Activated naive CD4-positive, alpha-beta T cell treated with anti-CD3 and anti-CD28 coated beads for 36 hours (primary cell): ENCODE measurements around the gene UMAD1. TPM values are rescaled to one million over a fixed set of nuclear protein-coding genes. Genes with fewer than 3 reads are reported as not detected.

ENCODE experiments used
- CTCF ChIA-PET: fragments of 350-600 bp; sonication (Branson Sonifier 250); formaldehyde crosslinking; loops from one replicate; lab custom pipeline; 2021; ENCODE audit warnings: antibody characterized with exemption; lab: Charles Lee
- DNase-seq: peaks from one replicate; pipeline ENCODE4 v3.0.0-alpha.2; 2020
- H3K27ac Mint-ChIP-seq: one replicate; pipeline ENCODE4 v1.8.0; 2021; ENCODE audit warnings: mild to moderate bottlenecking, mixed read lengths
- H3K27me3 Mint-ChIP-seq: one replicate; pipeline ENCODE4 v1.8.0; 2021; ENCODE audit warnings: low read depth, mixed read lengths
- H3K36me3 Mint-ChIP-seq: one replicate; pipeline ENCODE4 v1.8.0; 2021; ENCODE audit warnings: low read depth, mixed read lengths
- H3K4me1 Mint-ChIP-seq: one replicate; pipeline ENCODE4 v1.8.0; 2021; ENCODE audit warnings: low read depth, mixed read lengths
- H3K4me3 Mint-ChIP-seq: one replicate; pipeline ENCODE4 v1.8.0; 2021; ENCODE audit warnings: mild to moderate bottlenecking, moderate library complexity, mixed read lengths
- H3K9me3 Mint-ChIP-seq: one replicate; pipeline ENCODE4 v1.8.0; 2021; ENCODE audit warnings: mixed read lengths
- intact Hi-C: fragments of 100-400 bp; cut with micrococcal nuclease; formaldehyde crosslinking; loops from one replicate; pipeline ENCODE4 v1.15.1; 2023
- total RNA-seq, 2 experiments: library from RNA; stranded (reverse); gene quantifications; one replicate each; pipeline ENCODE4 v1.2.3, GENCODE V29; 2021

UMAD1 gene
- total RNA-seq, 2 experiments from 2014 or later: 13.8 to 14.3 TPM

DNA sequence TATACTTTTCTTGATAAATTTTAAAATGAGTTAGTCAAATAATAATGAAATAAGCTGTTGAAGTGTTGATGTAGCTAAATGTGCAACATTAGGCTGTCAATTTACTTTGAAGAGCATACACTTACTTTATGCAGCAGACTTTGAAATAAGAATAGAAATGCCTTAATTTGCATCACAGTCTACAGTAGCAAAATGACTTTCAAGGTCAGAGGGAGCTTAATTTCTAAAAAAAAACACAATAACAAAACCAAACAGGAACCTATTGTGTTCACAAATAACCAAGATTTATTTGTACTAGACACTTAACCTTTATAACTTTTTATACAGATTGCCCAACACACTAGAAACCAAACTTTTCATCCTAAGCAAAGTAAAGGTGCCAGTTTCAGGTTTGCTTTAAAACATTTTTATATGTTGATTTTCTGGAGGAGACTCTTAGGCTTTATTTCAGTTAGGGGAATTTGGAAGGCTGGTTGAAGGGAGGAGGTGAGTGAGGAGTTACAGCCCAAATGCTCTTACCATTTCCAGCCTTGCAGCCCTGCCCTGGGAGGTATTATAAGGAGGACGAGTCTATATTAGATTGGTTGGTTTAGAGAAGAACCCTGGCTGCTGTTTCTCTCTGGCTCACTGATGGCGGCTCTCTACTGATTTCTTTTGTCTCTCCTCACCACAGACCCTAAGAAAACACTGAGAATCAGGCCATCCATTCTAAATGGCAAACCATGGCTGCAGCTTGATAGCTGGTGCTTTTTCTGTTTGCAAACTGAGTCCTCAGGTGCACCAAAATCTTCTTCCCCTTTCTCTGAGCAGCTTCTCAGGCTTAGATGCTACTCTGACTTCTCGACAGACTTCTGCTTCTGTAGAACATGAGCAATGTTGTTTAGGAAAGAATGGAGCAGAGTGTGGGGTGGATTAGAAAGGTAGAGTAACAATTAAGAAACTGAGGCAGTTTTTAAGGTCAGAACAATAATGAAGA, 133.1 kb downstream of the UMAD1 start:
- intact Hi-C loops: loop anchor here (2.0 kb wide), 3 partner anchors 15 to 403 kb away; no protein-coding TSS in a partner anchor
- H3K36me3 Mint-ChIP-seq: no peaks in the 10 kb centered on the region
- H3K9me3 Mint-ChIP-seq: no peaks in the 10 kb centered on the region
- no peak overlapping the region for H3K4me3 Mint-ChIP-seq
- no peaks in the 10 kb centered on the region for H3K27me3 Mint-ChIP-seq
- CTCF ChIA-PET: interaction anchor here (0.6 to 1.8 kb wide), 5 partner anchors 10 to 417 kb away, joined by 3 to 7 read pairs (median 3); no protein-coding TSS in a partner anchor
- no peak for DNase-seq
- peaks cover 28% of the 10 kb centered on the region for H3K4me1 Mint-ChIP-seq
- H3K27ac Mint-ChIP-seq: no peak overlapping the region

DNA sequence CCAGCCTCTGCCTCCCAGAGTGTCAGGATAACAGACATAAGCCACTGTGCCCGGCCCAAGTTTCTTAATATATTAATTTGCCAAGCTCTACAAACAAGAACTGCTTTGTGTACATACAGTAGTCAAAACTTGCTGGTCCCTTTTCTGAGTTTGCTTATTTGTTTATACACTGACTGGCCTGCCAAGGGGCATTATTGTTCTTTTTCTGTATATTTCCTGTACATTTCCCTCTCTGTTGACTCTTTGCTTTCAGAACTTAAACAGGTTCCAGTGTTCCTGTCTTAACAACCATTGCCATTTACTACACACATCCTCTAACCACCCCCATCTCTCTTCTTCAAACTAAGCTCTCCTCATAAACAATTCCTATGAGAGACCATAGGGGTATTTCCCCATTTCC, 139.3 kb downstream of the UMAD1 start:
- CTCF ChIA-PET: no interaction called here
- Mint-ChIP-seq H3K36me3 (peaks cover under 1% of the 10 kb centered on the region), H3K9me3 (no peaks in the 10 kb centered on the region), H3K4me1 (peaks cover 10% of the 10 kb centered on the region), H3K4me3 (no peak overlapping the region), H3K27me3 (no peaks in the 10 kb centered on the region), H3K27ac (no peak overlapping the region)
- no peak for DNase-seq
- intact Hi-C loops: no loop called here

DNA sequence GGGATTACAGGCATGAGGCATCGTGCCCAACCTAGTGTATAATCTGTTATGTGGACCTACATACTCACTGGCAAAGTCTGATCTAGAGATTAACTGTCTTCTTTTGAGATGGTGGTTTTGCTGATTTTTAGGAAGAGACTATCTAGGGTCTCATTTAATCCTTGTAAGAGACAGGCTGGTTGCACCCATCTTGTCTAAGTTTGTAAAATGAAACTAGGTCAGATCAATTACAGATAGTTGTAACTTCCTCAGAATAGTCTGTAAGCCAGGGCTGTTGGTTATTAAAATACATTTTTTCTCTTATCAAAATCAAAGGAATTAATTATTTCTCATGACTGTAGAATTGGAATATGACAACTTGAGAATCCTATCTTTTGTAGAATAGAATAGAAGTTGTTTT, 142.4 kb downstream of the UMAD1 start:
- Mint-ChIP-seq H3K4me3 (no peak overlapping the region), H3K27me3 (no peaks in the 10 kb centered on the region), H3K9me3 (no peaks in the 10 kb centered on the region), H3K36me3 (peaks cover 4% of the 10 kb centered on the region), H3K4me1 (peaks cover 10% of the 10 kb centered on the region), H3K27ac (no peak overlapping the region)
- no peak for DNase-seq
- intact Hi-C loops: no loop called here
- CTCF ChIA-PET: no interaction called here

DNA sequence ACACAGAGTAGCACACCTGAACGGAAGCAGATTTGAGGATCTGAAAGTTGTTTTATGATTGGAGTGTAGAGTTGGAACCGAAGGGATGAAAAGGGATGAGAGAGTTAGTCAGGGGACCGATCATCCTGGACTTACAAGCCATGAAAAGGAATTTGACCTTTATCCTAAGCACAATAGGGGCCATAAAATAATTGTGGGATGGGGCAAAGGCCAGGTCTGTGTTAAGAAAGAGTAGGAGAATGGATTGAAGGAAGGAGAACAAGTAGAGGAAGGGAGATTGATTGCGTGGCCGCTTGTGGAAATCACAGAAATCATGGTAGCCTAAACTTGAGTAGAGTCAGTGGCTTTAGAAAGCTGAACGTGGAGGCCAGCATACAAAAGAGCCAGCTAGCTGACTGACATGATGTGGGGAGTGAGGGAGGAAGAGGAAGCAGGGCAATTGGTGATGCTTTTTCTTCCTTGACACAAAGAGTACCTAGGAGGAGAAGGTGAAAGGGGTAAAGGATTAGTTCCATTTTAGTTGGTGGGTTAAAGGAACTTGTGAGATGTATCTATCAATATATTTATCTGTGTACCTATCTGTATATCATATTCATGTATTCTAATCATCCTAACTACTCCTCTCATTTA, 144.9 kb downstream of the UMAD1 start:
- H3K27me3 Mint-ChIP-seq: no peaks in the 10 kb centered on the region
- peaks cover 11% of the 10 kb centered on the region for H3K4me1 Mint-ChIP-seq
- intact Hi-C loops: no loop called here
- CTCF ChIA-PET: no interaction called here
- H3K36me3 Mint-ChIP-seq: peaks cover 9% of the 10 kb centered on the region
- DNase-seq: no peak
- H3K9me3 Mint-ChIP-seq: no peaks in the 10 kb centered on the region
- no peak overlapping the region for H3K27ac Mint-ChIP-seq
- no peak overlapping the region for H3K4me3 Mint-ChIP-seq

DNA sequence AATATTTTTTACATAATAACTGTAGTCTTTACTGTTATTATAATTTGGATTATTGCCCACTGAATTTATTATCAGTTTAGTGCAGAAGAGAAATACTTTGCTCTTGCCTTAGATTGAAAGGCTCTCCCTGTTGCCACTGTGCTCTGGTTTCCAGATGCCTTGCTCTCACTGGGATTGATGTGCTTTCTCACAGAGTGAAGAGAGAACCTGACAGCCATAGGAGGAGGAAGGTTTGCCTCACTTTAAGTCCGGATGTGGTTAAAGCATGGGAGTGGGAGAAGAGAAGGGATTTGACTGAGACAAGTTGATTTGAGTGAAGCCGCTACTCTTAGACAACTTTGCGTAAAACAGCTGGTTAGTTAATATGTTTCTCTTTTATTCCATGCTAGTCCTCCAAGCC, 146.0 kb downstream of the UMAD1 start:
- Mint-ChIP-seq H3K9me3 (no peaks in the 10 kb centered on the region), H3K4me1 (peaks cover 9% of the 10 kb centered on the region), H3K27me3 (no peaks in the 10 kb centered on the region), H3K36me3 (peaks cover 11% of the 10 kb centered on the region), H3K4me3 (no peak overlapping the region), H3K27ac (no peak overlapping the region)
- DNase-seq: no peak
- intact Hi-C loops: no loop called here
- CTCF ChIA-PET: no interaction called here

DNA sequence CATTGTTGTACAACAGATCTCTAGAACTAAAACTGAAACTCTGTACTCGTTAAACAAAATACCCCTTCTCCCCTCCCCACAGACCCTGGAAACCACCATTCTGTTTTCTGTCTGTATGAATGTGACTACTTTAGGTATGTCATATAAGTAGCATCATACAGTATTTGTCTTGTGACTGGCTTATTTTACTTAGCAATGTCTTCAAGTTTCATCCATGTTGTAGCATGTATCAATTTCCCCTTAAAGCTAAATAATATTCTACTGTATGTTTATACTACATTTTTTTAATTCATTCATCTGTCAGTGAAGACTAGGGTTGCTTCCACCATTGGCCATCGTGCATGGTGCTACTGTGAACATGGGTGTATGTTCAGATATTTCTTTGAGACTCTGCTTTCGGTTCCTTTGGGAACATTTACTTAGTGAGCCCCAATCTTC, 149.0 kb downstream of the UMAD1 start:
- Mint-ChIP-seq H3K27me3 (no peaks in the 10 kb centered on the region), H3K27ac (no peak overlapping the region), H3K36me3 (peaks cover 19% of the 10 kb centered on the region), H3K4me3 (no peak overlapping the region), H3K9me3 (no peaks in the 10 kb centered on the region), H3K4me1 (peaks cover 5% of the 10 kb centered on the region)
- CTCF ChIA-PET: no interaction called here
- intact Hi-C loops: loop anchor here (1.0 to 2.0 kb wide), 2 partner anchors 17 to 179 kb away; partner anchors contain the start of gene GLCCI1
- no peak for DNase-seq

DNA sequence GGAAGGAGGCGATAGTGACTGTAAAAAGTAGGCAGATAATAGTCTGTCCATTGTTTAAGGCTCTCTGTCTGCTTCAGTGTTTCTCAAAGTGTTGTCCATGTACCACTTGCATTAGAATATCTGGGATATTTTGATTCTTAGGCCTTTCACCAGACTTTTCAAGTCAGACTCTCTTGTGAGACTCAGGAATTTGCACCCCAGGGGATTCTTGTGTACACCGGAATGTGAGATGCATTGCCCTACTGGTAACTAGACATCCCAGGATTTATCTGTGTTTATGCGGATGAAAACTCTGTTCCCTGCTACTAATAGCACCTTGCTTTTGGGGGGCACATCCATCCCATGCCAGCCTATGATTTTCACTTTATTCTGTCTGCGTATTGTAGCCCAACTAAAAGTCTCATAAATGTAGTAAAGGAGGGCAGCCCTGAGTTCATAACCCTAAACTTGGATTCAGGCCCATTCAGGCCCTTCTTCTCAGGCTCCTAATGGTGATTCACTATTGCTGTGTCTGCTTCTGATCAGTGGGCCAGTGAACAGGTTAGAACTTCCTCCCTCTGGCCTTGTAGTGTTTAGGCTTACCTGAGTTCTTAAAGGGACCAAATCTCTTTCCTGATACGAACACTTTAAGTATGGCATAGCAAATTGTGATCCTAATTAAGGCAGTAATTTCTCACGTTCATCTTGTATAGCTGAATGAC, 149.6 kb downstream of the UMAD1 start:
- no peak overlapping the region for H3K27ac Mint-ChIP-seq
- peaks cover 5% of the 10 kb centered on the region for H3K4me1 Mint-ChIP-seq
- H3K4me3 Mint-ChIP-seq: no peak overlapping the region

DNA sequence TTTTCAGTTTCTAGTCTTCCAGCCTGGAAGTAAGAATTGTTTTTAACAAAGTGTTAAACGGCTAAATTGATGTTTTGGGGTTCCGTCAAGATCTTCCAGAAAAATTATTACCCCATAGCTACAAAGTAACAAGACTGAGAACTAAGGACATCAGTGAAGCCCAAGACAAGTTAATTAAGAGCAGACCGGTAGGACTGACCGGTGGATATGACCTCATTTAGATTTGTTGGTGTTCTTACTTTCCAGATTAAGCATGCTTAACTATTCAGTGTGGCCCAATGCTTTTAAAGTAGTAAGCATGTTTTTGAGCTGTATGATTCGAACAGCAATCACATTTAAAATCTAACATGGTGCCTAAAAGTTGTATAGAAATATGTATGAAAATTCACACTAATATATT, 151.0 kb downstream of the UMAD1 start:
- H3K4me1 Mint-ChIP-seq: peaks cover 5% of the 10 kb centered on the region
- no peaks in the 10 kb centered on the region for H3K9me3 Mint-ChIP-seq
- H3K27me3 Mint-ChIP-seq: no peaks in the 10 kb centered on the region
- no peak overlapping the region for H3K27ac Mint-ChIP-seq
- H3K36me3 Mint-ChIP-seq: peaks cover 24% of the 10 kb centered on the region
- H3K4me3 Mint-ChIP-seq: no peak overlapping the region
- CTCF ChIA-PET: no interaction called here
- DNase-seq: no peak
- intact Hi-C loops: no loop called here

More for the DNA sequence above, 149.6 kb downstream of the UMAD1 start:
- peaks cover 18% of the 10 kb centered on the region for H3K36me3 Mint-ChIP-seq
- H3K27me3 Mint-ChIP-seq: no peaks in the 10 kb centered on the region
- intact Hi-C loops: no loop called here
- DNase-seq: no peak
- CTCF ChIA-PET: no interaction called here
- no peaks in the 10 kb centered on the region for H3K9me3 Mint-ChIP-seq

DNA sequence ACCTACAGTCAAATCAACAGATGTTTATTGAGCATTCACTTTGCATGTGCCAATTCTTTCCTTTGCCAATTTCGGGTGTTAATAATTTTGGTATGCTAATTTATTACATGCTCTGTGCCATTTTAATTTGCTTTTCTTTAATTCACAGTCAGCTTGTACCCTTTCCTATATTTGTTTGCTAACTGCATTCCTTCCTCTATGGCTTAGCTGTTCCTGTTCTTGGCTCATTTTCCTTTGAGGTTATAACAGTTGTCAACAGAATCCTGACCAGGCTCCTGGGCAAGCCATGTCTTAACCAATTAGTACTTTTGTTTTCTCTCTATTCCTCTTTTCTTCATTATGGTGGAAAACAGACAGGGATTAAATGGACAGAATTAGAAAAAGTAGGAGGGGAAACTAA, 151.5 kb downstream of the UMAD1 start:
- Mint-ChIP-seq H3K4me1 (peaks cover 5% of the 10 kb centered on the region), H3K36me3 (peaks cover 26% of the 10 kb centered on the region), H3K27ac (no peak overlapping the region), H3K9me3 (no peaks in the 10 kb centered on the region), H3K4me3 (no peak overlapping the region), H3K27me3 (no peaks in the 10 kb centered on the region)
- intact Hi-C loops: no loop called here
- DNase-seq: no peak
- CTCF ChIA-PET: no interaction called here

DNA sequence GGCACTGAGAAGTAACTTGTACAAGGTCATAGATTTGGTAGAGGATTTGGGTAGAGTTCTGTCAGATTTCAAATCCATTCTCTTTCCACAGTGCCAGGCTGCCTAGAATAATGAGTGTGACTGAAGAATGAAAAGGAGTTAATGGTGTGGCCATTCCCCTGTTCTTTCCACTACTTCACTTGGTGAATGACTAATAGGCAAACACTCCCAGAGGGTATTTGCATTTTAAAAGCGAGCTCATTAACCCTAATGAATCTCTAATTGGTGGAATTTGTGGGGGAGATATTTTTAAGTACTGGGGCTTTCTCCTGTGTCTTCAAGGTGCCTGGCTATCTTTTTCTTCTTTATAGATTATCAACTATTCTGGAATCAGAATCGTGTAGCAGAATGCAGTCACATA, 152.7 kb downstream of the UMAD1 start:
- Mint-ChIP-seq H3K27me3 (no peaks in the 10 kb centered on the region), H3K9me3 (no peaks in the 10 kb centered on the region), H3K4me1 (peaks cover 5% of the 10 kb centered on the region), H3K27ac (no peak overlapping the region), H3K36me3 (peaks cover 26% of the 10 kb centered on the region), H3K4me3 (no peak overlapping the region)
- CTCF ChIA-PET: no interaction called here
- no peak for DNase-seq
- intact Hi-C loops: no loop called here

DNA sequence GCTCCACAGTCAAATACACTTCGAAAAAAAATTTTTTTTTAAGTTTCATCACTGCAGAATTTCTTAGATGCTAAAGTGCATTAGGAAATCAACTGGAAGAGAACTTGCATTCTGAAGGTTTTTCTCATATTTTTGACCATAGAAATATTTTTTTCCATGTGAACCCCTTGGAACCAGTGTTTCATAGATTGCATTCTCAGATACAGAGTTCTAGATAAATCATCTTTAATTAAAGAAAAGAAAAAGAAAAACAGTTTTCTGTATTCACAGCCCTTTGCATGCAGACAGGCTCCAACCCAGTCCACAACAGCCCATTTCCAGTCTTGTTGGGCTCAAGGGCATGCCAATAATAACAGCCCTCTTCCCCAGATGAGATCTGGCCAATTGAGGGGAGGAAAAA, 153.4 kb downstream of the UMAD1 start:
- peaks cover 26% of the 10 kb centered on the region for H3K36me3 Mint-ChIP-seq
- intact Hi-C loops: no loop called here
- no peak for DNase-seq
- no peak overlapping the region for H3K4me3 Mint-ChIP-seq
- H3K9me3 Mint-ChIP-seq: no peaks in the 10 kb centered on the region
- H3K4me1 Mint-ChIP-seq: peaks cover 5% of the 10 kb centered on the region
- CTCF ChIA-PET: no interaction called here
- H3K27me3 Mint-ChIP-seq: no peaks in the 10 kb centered on the region
- no peak overlapping the region for H3K27ac Mint-ChIP-seq

DNA sequence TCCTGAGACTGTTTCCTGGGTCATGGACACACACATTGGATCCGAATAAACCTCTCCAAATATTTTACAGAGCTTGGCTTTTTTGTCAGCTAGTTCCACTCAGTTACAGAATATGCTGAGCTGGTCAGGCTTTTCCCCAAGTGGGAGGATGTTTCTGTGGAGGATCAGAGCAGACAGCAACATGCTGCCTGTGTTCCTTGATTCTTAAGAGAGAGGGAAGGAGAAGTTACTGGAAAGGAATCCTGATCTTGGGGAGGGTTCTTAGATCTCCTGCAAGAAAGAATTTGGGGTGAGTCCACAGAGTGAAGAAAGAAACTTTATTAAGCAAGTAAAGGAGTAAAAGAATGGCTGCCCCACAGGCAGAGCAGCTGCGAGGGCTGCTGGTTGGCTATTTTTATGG, 154.7 kb downstream of the UMAD1 start:
- H3K4me3 Mint-ChIP-seq: no peak overlapping the region
- peaks cover 25% of the 10 kb centered on the region for H3K36me3 Mint-ChIP-seq
- H3K27me3 Mint-ChIP-seq: no peaks in the 10 kb centered on the region
- CTCF ChIA-PET: no interaction called here
- intact Hi-C loops: no loop called here
- no peak for DNase-seq
- H3K9me3 Mint-ChIP-seq: no peaks in the 10 kb centered on the region
- H3K4me1 Mint-ChIP-seq: no peaks in the 10 kb centered on the region
- H3K27ac Mint-ChIP-seq: no peak overlapping the region
